ENCODE measurements around the gene SSNA1.

- TF ChIP-seq, protein P1, sequence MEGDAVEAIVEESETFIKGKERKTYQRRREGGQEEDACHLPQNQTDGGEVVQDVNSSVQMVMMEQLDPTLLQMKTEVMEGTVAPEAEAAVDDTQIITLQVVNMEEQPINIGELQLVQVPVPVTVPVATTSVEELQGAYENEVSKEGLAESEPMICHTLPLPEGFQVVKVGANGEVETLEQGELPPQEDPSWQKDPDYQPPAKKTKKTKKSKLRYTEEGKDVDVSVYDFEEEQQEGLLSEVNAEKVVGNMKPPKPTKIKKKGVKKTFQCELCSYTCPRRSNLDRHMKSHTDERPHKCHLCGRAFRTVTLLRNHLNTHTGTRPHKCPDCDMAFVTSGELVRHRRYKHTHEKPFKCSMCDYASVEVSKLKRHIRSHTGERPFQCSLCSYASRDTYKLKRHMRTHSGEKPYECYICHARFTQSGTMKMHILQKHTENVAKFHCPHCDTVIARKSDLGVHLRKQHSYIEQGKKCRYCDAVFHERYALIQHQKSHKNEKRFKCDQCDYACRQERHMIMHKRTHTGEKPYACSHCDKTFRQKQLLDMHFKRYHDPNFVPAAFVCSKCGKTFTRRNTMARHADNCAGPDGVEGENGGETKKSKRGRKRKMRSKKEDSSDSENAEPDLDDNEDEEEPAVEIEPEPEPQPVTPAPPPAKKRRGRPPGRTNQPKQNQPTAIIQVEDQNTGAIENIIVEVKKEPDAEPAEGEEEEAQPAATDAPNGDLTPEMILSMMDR (IDR thresholded peaks at IDR 0.05), result no peak
- no peak for TF ChIP-seq EP300 (IDR thresholded peaks at IDR 0.05; ENCODE audit: low read depth)
These were observed 26.7 kb upstream of the SSNA1 start for GRCh38 chr9:137161558-137162486.
